IMR-90 (cell line): ENCODE results near the gene TRIO.

Experiments used
- BHLHE40 ChIP-seq: fragments of 150-350 bp; IDR thresholded peaks from 2 replicates; pipeline ENCODE4 v1.6.1; 2016; ENCODE audit warnings: mild to moderate bottlenecking, low read depth, low read length
- CEBPB ChIP-seq: IDR thresholded peaks from 2 replicates; pipeline ENCODE4 v1.6.1; 2012; ENCODE audit warnings: low read depth, low read length, improper control_type of control experiment
- CTCF ChIP-seq: conservative IDR thresholded peaks from 2 replicates; pipeline ENCODE4 v1.5.1; 2012; ENCODE audit warnings: mild to moderate bottlenecking, low read depth, low read length, improper control_type of control experiment
- ELK1 ChIP-seq: fragments of 150-350 bp; IDR thresholded peaks from 2 replicates; pipeline ENCODE4 v1.6.1; 2016; ENCODE audit warnings: low read depth, mild to moderate bottlenecking, low read length, moderate library complexity, borderline replicate concordance
- FOS ChIP-seq: fragments of 150-350 bp; IDR thresholded peaks from 2 replicates; pipeline ENCODE4 v1.6.1; 2016; ENCODE audit warnings: low read depth, low read length
- MAFK ChIP-seq: IDR thresholded peaks from 2 replicates; pipeline ENCODE4 v1.6.1; 2012; ENCODE audit warnings: low read depth, low read length, improper control_type of control experiment
- MXI1 ChIP-seq: IDR thresholded peaks from 2 replicates; pipeline ENCODE4 v1.6.1; 2012; ENCODE audit warnings: low read depth, mild to moderate bottlenecking, low read length, moderate library complexity, borderline replicate concordance
- POLR2A ChIP-seq: IDR thresholded peaks from 2 replicates; pipeline ENCODE4 v1.6.1; 2012; ENCODE audit warnings: mild to moderate bottlenecking, low read depth, low read length
- RAD21 ChIP-seq: IDR thresholded peaks from 2 replicates; pipeline ENCODE4 v1.6.1; 2012; ENCODE audit warnings: low read length, improper control_type of control experiment
- RFX5 ChIP-seq: IDR thresholded peaks from 2 replicates; pipeline ENCODE4 v1.8.0; 2012; ENCODE audit warnings: low read depth, mild to moderate bottlenecking, low read length, moderate library complexity
- SMC3 ChIP-seq: fragments of 150-350 bp; IDR thresholded peaks from 2 replicates; pipeline ENCODE4 v1.6.1; 2016; ENCODE audit warnings: low read depth, mild to moderate bottlenecking, antibody characterized with exemption, low read length, moderate library complexity

DNA sequence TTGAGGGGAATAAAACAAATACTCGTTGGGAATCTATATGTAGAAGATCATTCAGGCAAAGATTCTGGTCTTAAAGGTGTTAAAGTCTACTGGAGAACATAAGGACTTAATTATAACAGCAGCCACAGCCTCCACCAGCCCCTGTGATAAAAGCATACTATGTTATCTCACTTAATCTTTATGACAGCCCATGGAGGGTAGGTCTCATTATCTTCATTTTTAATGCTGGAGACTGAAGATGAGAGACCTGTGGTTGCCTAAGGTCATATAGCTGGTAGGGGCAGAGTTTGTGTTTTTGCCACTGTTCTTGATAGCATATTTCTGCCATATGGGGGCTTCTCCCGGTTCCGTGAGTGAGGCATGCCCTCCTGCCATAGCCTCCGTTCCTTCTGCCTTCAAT, 88.7 kb downstream of the TRIO start:
- TF ChIP-seq RFX5: no peak
- no peak for TF ChIP-seq CTCF
- TF ChIP-seq ELK1: no peak
- no peak for TF ChIP-seq POLR2A
- no peak for TF ChIP-seq CEBPB
- TF ChIP-seq FOS: no peak
- TF ChIP-seq MAFK: no peak
- no peak for TF ChIP-seq BHLHE40
- no peak for TF ChIP-seq RAD21
- no peak for TF ChIP-seq MXI1
- TF ChIP-seq SMC3: no peak
